Sigmoid colon (tissue), 4 donors: ENCODE data around the gene HTRA3.

Source experiments
- CTCF ChIP-seq, 4 experiments: fragments of 450-650 bp in 3 of 4; fragments of 200-600 bp in 1 of 4; IDR thresholded peaks; one replicate each; pipeline ENCODE4 v1.5.1; 2016 to 2019; ENCODE audit warnings: antibody characterized with exemption in 4 of 4, mild to moderate bottlenecking in 3 of 4, moderate library complexity in 2 of 4
- EP300 ChIP-seq, 4 donors: sonication (generic); formaldehyde crosslinking; IDR thresholded peaks; one replicate each; pipeline ENCODE4 v1.6.1; 2017; ENCODE audit warnings: antibody characterized with exemption in 4 of 4
- POLR2AphosphoS5 ChIP-seq, 4 donors: sonication (generic); formaldehyde crosslinking; IDR thresholded peaks; one replicate each; pipeline ENCODE4 v1.6.1; 2017; ENCODE audit warnings: antibody characterized with exemption in 4 of 4

GRCh38 chr4:8350841-8351461, 81.4 kb downstream of the HTRA3 start:
- TF ChIP-seq CTCF (IDR thresholded peaks at IDR 0.05) (no peak), EP300 (IDR thresholded peaks at IDR 0.05) (no peak), POLR2AphosphoS5 (IDR thresholded peaks at IDR 0.05) (no peak)
